Left forelimb (tissue), 1 donor: ENCODE measurements around the gene SCAMP1.

ENCODE experiments used
- DNase-seq: peaks from one replicate; pipeline ENCODE4 v3.0.0-alpha.2; 2018; ENCODE audit warnings: low spot score

The SCAMP1 gene

GRCh38 chr5:78514427-78515330 is 154.3 kb downstream of the SCAMP1 start:
- DNase-seq = no peak

GRCh38 chr5:78515670-78516069 is 155.3 kb downstream of the SCAMP1 start:
- no peak for DNase-seq

DNA sequence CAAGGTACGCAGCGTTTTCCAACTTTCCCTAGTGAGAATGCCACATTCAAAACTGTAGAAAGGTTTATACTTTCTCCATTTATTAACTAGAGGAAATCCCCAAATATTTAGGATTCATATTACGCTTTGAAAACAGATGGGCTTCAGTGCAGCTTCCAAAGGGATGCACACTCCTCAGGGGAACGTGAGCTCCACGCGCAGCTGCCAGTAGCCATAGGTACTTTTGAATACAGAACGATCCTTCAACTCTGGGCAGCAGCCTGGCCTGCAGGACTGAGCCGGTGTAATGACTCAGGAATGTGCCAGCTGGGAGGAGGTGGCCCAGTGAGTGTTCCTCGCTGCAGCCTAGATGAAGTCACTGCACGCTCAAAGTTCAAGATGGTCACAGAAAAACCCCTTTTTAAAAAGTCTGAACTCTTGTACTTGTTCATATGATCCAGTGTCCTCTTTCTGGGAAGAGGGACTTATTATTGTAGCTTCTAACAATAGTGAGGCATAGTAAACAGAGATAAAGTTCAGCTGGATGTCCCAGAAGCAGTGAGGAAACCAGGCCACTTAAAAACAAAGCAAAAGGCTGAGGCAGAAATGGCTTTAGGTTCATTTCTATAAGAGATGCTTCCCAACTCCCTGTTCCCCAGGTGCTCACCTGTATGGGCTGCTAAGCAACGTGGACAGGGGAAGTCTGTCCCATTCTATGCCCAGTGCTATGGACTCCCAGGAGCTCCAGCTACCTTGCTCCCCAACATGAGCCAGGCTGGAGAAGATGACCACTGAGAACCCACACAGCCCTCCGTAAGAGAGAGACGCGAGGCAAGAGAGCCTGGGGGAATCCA is 158.2 kb downstream of the SCAMP1 start:
- no peak for DNase-seq

DNA sequence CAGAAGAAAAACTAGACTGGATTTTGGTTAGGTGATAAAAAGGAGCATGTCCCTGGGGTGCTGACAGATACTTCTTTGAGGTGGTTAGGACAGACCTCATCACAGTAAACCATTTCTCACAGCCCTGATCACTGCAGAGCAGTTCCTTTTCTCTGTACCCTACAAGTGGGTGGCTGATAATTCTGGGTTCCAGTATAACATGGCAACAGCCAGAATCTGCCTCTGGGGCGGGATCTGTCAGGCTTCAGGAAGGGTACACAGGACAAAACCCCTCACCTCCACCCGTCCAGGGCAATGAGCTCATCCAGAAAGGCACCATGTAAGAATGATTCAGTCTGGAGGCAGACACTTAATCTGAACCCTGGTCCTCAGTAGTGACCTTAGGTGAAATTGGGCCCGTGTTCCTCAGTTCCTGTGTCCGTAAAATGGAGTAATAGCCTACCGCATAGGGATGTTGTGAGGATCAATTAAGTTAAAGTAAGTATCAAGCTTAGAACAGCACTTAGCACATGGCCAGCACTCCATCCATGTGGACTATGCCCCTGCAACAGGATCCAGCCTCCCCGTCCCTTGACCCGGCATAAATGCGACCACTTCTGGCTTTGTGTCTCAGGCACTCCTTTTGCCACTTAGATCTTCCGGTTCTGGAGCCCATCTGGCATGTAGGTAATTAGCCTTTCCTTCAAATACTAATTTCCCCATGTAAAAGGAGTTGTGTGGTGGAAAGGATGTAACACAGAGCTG is 159.0 kb downstream of the SCAMP1 start:
- no peak for DNase-seq

GRCh38 chr5:78521455-78521854 is 161.0 kb downstream of the SCAMP1 start:
- DNase-seq = no peak

DNA sequence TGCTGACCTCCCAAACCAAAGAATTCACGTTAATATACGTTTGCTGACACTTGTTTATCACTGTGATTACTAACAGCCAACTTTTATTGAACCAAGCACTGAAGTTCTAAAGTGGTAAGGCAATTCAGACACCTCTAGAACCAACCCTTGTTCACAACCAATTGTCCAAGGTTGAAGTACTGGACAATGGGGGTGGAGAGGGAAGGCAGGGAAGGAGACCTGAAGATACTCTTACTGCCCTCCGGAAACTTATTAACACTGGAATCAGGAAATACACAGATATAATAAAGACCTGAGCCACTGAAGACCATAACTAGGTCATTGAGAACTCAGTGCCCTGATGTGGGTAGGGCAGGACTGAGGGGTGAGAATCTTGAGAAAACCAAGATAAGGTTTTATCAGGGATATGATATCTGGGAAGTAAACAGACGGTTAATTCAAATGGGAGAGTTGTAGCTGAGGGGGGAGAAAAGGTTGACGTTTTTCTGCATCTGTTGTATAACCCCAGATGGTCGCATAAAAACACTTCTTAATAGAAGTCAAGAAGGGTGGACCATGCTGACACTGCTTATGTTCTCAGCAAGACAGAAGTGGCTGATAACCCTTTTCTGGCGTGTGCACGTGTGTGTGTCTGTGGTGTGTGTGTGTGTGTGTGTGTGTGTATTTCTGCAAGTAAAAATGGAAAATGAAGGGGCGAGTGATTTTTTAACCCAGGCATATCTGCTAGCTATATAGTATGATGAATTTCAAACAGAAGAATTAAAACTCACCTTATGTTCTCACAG is 162.3 kb downstream of the SCAMP1 start:
- no peak for DNase-seq

DNA sequence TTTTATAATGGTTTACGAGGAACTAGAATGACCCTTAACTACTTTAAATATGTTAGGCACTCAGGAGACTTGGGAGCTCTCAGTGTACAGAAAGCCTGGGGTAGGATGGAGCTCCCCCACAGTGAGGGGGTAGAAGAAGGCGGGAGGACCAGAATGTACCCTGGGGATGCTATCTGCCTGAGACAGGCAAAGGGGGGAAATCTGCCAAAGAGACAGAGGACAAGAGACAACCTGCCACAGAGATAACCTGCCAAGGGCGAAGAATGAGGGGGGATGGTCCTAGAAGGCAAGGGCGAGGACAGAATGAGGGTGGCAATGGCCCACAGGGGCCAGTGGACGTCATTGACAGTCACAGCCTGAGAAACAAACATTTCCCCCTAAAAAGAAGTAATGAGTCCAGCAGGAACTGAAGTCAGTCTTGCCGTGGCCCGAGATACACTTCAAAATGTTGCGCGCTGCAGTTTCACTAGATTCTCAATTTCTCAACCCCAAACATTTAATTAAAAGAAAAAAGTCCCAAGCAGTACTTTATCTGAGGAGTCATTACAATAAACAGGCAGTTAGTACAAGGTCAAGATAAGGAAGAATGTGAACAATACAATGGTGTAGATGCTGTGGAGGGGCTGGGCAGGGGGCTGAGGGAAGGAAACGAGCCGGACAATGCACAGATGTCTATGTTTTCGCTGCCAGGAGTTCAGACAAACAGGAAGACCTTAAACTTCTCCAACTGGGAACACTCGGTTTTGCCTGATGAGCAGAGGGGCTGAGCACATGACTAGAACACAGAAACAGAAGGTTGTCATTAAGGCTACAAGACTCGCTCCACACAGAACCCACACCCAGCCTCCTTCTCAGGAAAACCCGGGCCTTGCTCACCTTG is 163.1 kb downstream of the SCAMP1 start:
- no peak for DNase-seq

DNA sequence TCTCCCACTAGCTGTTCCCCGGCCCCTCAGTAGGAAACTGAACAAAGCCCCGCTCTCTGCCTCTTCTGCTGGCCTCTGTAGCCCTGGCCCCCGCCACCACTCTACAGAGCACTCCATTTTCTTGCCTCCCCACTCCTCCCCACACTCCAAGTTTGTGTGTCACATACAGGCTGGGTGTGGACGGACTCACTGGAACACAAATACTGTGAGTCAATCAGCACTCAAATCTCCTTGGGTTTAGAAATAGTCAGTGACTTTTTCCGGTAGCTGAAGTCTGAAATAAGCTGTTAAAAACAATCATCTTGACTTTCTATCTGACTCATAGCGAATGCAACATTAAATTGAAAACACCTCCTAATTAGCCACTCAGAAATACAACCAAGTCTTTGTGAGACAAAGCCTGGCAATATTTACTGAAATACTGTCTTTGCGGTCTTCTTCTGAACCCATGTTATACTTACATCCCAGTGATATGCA is 165.7 kb downstream of the SCAMP1 start:
- DNase-seq = no peak

GRCh38 chr5:78527054-78527859 is 166.8 kb downstream of the SCAMP1 start:
- DNase-seq = no peak

GRCh38 chr5:78527925-78528324 is 167.5 kb downstream of the SCAMP1 start:
- no peak for DNase-seq
